Measurements from ENCODE around the gene FAM240B.

FAM240B gene

GRCh38 chr9:38659538-38659937 lies 60.4 kb downstream of the FAM240B start:
- FAIRE-seq (no peak), DNase-seq (ENCODE audit: insufficient read length, low spot score) (no peak)
- no peak for TF ChIP-seq SPI1 (IDR thresholded peaks at IDR 0.05; ENCODE audit: low read depth, low read length)
- TF ChIP-seq PAX5 (IDR thresholded peaks at IDR 0.05; ENCODE audit: insufficient read depth, low read length, severe bottlenecking): no peak
- TF ChIP-seq TAF1 (IDR thresholded peaks at IDR 0.05; ENCODE audit: low read depth, low read length): no peak
- no peak for TF ChIP-seq POLR2A (IDR thresholded peaks at IDR 0.05; ENCODE audit: low read depth, low read length)
- TF ChIP-seq POLR2AphosphoS5 (IDR thresholded peaks at IDR 0.05; ENCODE audit: low read depth, low read length): no peak
- no peak for TF ChIP-seq POU2F2 (IDR thresholded peaks at IDR 0.05; ENCODE audit: low read depth, low read length)

GRCh38 chr9:38656896-38657295 lies 63.0 kb downstream of the FAM240B start:
- DNase-seq (ENCODE audit: insufficient read length, low spot score) (no peak), FAIRE-seq (no peak)
- TF ChIP-seq POU2F2 (IDR thresholded peaks at IDR 0.05; ENCODE audit: low read depth, low read length) (no peak), POLR2AphosphoS5 (IDR thresholded peaks at IDR 0.05; ENCODE audit: low read depth, low read length) (no peak), POLR2A (IDR thresholded peaks at IDR 0.05; ENCODE audit: low read depth, low read length) (no peak)

DNA sequence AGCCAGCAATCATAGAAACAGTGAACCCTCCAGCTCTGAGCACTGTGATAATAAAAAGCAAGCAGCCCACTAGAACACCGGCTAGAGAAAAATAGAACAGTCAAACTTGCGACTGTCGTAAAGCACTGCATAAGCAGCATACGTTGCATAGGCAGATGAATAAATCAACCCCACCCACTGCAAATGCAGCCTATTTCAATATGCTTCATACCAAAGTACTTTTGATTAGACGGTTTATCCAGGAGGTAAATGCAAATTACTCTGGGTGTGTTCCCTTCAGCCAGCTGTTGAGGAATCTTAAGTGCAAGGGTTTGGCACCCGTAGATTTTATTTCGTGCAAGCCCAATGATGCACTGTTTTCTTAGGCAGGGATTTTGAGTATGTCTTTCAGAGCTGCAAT lies 67.4 kb downstream of the FAM240B start:
- FAIRE-seq (no peak), DNase-seq (ENCODE audit: insufficient read length, low spot score) (no peak)
- no peak for TF ChIP-seq POLR2AphosphoS5 (IDR thresholded peaks at IDR 0.05; ENCODE audit: low read depth, low read length)
- TF ChIP-seq TAF1 (IDR thresholded peaks at IDR 0.05; ENCODE audit: low read depth, low read length): no peak
- TF ChIP-seq POU2F2 (IDR thresholded peaks at IDR 0.05; ENCODE audit: low read depth, low read length): no peak
- TF ChIP-seq POLR2A (IDR thresholded peaks at IDR 0.05; ENCODE audit: low read depth, low read length): no peak
- TF ChIP-seq PAX5 (IDR thresholded peaks at IDR 0.05; ENCODE audit: insufficient read depth, low read length, severe bottlenecking): no peak
- no peak for TF ChIP-seq SPI1 (IDR thresholded peaks at IDR 0.05; ENCODE audit: low read depth, low read length)

DNA sequence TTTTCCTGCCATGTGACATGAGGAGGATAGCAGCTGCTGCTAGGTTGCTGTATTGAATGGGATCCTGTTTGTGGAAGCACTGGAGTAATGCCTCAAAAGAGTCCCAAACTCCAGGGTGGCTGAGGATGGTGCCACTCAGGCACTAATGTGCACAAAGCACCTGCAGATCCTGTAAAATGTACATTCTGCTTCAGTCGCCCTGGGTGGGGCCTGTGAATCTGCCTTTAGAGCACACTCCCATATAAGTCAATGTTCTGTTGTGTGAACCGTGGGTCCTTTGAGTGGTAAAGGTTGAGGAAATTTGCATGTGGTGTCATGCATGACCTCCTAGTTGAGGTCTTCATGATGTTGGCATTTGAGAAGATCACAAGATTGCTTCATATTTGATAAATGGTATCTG lies 67.9 kb downstream of the FAM240B start:
- TF ChIP-seq POLR2A (IDR thresholded peaks at IDR 0.05; ENCODE audit: low read depth, low read length) (no peak), TAF1 (IDR thresholded peaks at IDR 0.05; ENCODE audit: low read depth, low read length) (no peak)
- DNase-seq (ENCODE audit: insufficient read length, low spot score): no peak
- no peak for FAIRE-seq

- FAIRE-seq (no peak), DNase-seq (ENCODE audit: insufficient read length, low spot score) (no peak)
- TF ChIP-seq SPI1 (IDR thresholded peaks at IDR 0.05; ENCODE audit: low read depth, low read length): no peak
- TF ChIP-seq POU2F2 (IDR thresholded peaks at IDR 0.05; ENCODE audit: low read depth, low read length): no peak
- no peak for TF ChIP-seq POLR2A (IDR thresholded peaks at IDR 0.05; ENCODE audit: low read depth, low read length)
- no peak for TF ChIP-seq PAX5 (IDR thresholded peaks at IDR 0.05; ENCODE audit: insufficient read depth, low read length, severe bottlenecking)
- no peak for TF ChIP-seq POLR2AphosphoS5 (IDR thresholded peaks at IDR 0.05; ENCODE audit: low read depth, low read length)
- no peak for TF ChIP-seq TAF1 (IDR thresholded peaks at IDR 0.05; ENCODE audit: low read depth, low read length)
Observed at GRCh38 chr9:38651400-38652042, 68.4 kb downstream of the FAM240B start.

- no peak for FAIRE-seq
- DNase-seq (ENCODE audit: insufficient read length, low spot score): no peak
Observed at GRCh38 chr9:38650564-38650963, 69.4 kb downstream of the FAM240B start.

DNA sequence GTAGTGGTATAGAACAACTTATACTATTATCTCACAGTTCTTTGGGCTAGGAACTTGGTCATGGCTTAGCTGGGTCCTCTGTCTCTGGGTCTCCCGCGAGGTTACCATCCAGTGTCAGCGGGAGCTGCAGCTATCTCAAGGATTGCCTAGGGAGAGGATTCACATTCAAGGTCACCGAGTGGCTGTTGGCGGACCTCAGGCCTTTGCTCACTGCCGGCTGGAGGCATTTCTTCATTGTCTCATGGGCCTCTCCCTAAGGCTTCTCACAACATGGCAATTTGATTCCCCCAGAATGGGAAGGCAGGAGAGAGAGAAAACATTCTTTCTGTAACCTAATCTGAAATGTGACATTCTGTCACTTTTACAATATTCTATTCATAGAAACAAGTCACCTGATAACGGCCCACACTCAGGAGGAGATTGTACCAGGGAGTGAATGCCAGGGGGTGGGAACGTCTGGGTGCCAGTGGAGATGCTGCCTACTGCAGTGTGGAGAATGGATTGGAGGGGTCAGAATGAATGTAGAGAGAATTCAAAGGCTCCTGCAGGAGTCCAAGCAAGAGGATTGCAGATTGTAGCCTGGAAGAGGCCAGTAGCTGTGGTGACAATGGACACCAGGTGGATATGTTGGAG lies 70.1 kb downstream of the FAM240B start:
- FAIRE-seq (no peak), DNase-seq (ENCODE audit: insufficient read length, low spot score) (no peak)
- TF ChIP-seq POLR2A (IDR thresholded peaks at IDR 0.05; ENCODE audit: low read depth, low read length): no peak
- TF ChIP-seq TAF1 (IDR thresholded peaks at IDR 0.05; ENCODE audit: low read depth, low read length): no peak
- TF ChIP-seq POU2F2 (IDR thresholded peaks at IDR 0.05; ENCODE audit: low read depth, low read length): no peak
- no peak for TF ChIP-seq POLR2AphosphoS5 (IDR thresholded peaks at IDR 0.05; ENCODE audit: low read depth, low read length)
- TF ChIP-seq SPI1 (IDR thresholded peaks at IDR 0.05; ENCODE audit: low read depth, low read length): no peak
- TF ChIP-seq PAX5 (IDR thresholded peaks at IDR 0.05; ENCODE audit: insufficient read depth, low read length, severe bottlenecking): no peak

More at GRCh38 chr9:38650564-38650963, 69.4 kb downstream of the FAM240B start:
- TF ChIP-seq PAX5 (IDR thresholded peaks at IDR 0.05; ENCODE audit: insufficient read depth, low read length, severe bottlenecking) (no peak), SPI1 (IDR thresholded peaks at IDR 0.05; ENCODE audit: low read depth, low read length) (no peak), POLR2AphosphoS5 (IDR thresholded peaks at IDR 0.05; ENCODE audit: low read depth, low read length) (no peak), POLR2A (IDR thresholded peaks at IDR 0.05; ENCODE audit: low read depth, low read length) (no peak), TAF1 (IDR thresholded peaks at IDR 0.05; ENCODE audit: low read depth, low read length) (no peak), POU2F2 (IDR thresholded peaks at IDR 0.05; ENCODE audit: low read depth, low read length) (no peak)

GRCh38 chr9:38644601-38645000 lies 75.3 kb downstream of the FAM240B start:
- no peak for TF ChIP-seq SPI1 (IDR thresholded peaks at IDR 0.05; ENCODE audit: low read depth, low read length)
- no peak for TF ChIP-seq TAF1 (IDR thresholded peaks at IDR 0.05; ENCODE audit: low read depth, low read length)
- no peak for TF ChIP-seq POLR2AphosphoS5 (IDR thresholded peaks at IDR 0.05; ENCODE audit: low read depth, low read length)
- TF ChIP-seq PAX5 (IDR thresholded peaks at IDR 0.05; ENCODE audit: insufficient read depth, low read length, severe bottlenecking): no peak
- TF ChIP-seq POU2F2 (IDR thresholded peaks at IDR 0.05; ENCODE audit: low read depth, low read length): no peak
- no peak for TF ChIP-seq POLR2A (IDR thresholded peaks at IDR 0.05; ENCODE audit: low read depth, low read length)
- no peak for DNase-seq (ENCODE audit: insufficient read length, low spot score)
- no peak for FAIRE-seq

Measured in GM12891 (cell line).